ENCODE measurements around the gene BMERB1. TPM values are rescaled to one million over a fixed set of nuclear protein-coding genes. Genes with fewer than 3 reads are reported as not detected.
"Not testable (repeated sequence)": the region's sequence is repeated elsewhere in the genome, so short reads cannot be mapped to it uniquely, and the experiment has no call there.

Gene BMERB1
- total and polyA plus RNA-seq, 2 experiments from 2014 or later = 7.3 to 10.3 TPM

GRCh38 chr16:15544405-15544804 is 110.0 kb downstream of the BMERB1 start:
- Histone ChIP-seq H3K4me2 (no peak overlapping the region), H3K36me3 (replicated peaks; ENCODE audit: insufficient read depth, low read depth) (no peaks in the 10 kb centered on the region), H3K9me3 (ENCODE audit: low read depth) (no peaks in the 10 kb centered on the region), H3K4me3 (no peak overlapping the region), H3K27ac (no peak overlapping the region), H3K79me2 (no peaks in the 10 kb centered on the region), H3K4me1 (ENCODE audit: insufficient read depth) (no peaks in the 10 kb centered on the region), H4K20me1 (ENCODE audit: insufficient read depth, poor library complexity, severe bottlenecking) (no peaks in the 10 kb centered on the region), H3K9me2 (replicated peaks; ENCODE audit: insufficient read depth) (no peaks in the 10 kb centered on the region), H3K27me3 (no peaks in the 10 kb centered on the region), H2AFZ (no peak overlapping the region)
- no peak for DNase-seq (ENCODE audit: low spot score)
- 68% methylated on average over 5 of the region's 5 CpGs for WGBS (ENCODE audit: low lambda C conversion rate, missing lambda C conversion rate)
- TF ChIP-seq EZH2phosphoT487 (IDR thresholded peaks at IDR 0.05; ENCODE audit: low read depth, severe bottlenecking, unreplicated experiment) (no peak), EZH2 (IDR thresholded peaks at IDR 0.05; ENCODE audit: borderline replicate concordance) (no peak), CTCF (IDR thresholded peaks at IDR 0.05; ENCODE audit: poor library complexity) (no peak)

GRCh38 chr16:15545544-15545943 is 111.2 kb downstream of the BMERB1 start:
- no peak for DNase-seq (ENCODE audit: low spot score)
- Histone ChIP-seq H3K27me3 (no peaks in the 10 kb centered on the region), H3K4me2 (no peak overlapping the region), H2AFZ (no peak overlapping the region), H3K9me3 (ENCODE audit: low read depth) (no peaks in the 10 kb centered on the region), H3K4me1 (ENCODE audit: insufficient read depth) (no peaks in the 10 kb centered on the region), H4K20me1 (ENCODE audit: insufficient read depth, poor library complexity, severe bottlenecking) (no peaks in the 10 kb centered on the region), H3K9me2 (replicated peaks; ENCODE audit: insufficient read depth) (no peaks in the 10 kb centered on the region), H3K36me3 (replicated peaks; ENCODE audit: insufficient read depth, low read depth) (no peaks in the 10 kb centered on the region), H3K79me2 (no peaks in the 10 kb centered on the region), H3K4me3 (no peak overlapping the region), H3K27ac (no peak overlapping the region)
- WGBS (ENCODE audit: low lambda C conversion rate, missing lambda C conversion rate) = 91% methylated on average over 2 of the region's 2 CpGs
- TF ChIP-seq CTCF (IDR thresholded peaks at IDR 0.05; ENCODE audit: poor library complexity) (no peak), EZH2 (IDR thresholded peaks at IDR 0.05; ENCODE audit: borderline replicate concordance) (no peak), EZH2phosphoT487 (IDR thresholded peaks at IDR 0.05; ENCODE audit: low read depth, severe bottlenecking, unreplicated experiment) (no peak)

- not testable (repeated sequence) for H3K4me1 ChIP-seq (ENCODE audit: insufficient read depth); H3K27me3 ChIP-seq; H3K4me3 ChIP-seq; H3K4me2 ChIP-seq; H3K27ac ChIP-seq; H3K36me3 ChIP-seq (replicated peaks; ENCODE audit: insufficient read depth, low read depth); H4K20me1 ChIP-seq (ENCODE audit: insufficient read depth, poor library complexity, severe bottlenecking); DNase-seq (ENCODE audit: low spot score); H3K79me2 ChIP-seq; H3K9me3 ChIP-seq (ENCODE audit: low read depth); H2AFZ ChIP-seq; H3K9me2 ChIP-seq (replicated peaks; ENCODE audit: insufficient read depth)
- WGBS (ENCODE audit: low lambda C conversion rate, missing lambda C conversion rate) = 86% methylated on average over 12 of the region's 13 CpGs
These were observed 112.8 kb downstream of the BMERB1 start for GRCh38 chr16:15547072-15547767.

GRCh38 chr16:15547768-15548096 is 113.3 kb downstream of the BMERB1 start:
- Histone ChIP-seq H3K27me3 (no peaks in the 10 kb centered on the region), H3K4me2 (no peak overlapping the region), H3K79me2 (no peaks in the 10 kb centered on the region), H3K4me3 (no peak overlapping the region), H2AFZ (no peak overlapping the region), H4K20me1 (ENCODE audit: insufficient read depth, poor library complexity, severe bottlenecking) (no peaks in the 10 kb centered on the region), H3K9me3 (ENCODE audit: low read depth) (no peaks in the 10 kb centered on the region), H3K4me1 (ENCODE audit: insufficient read depth) (no peaks in the 10 kb centered on the region), H3K9me2 (replicated peaks; ENCODE audit: insufficient read depth) (no peaks in the 10 kb centered on the region), H3K36me3 (replicated peaks; ENCODE audit: insufficient read depth, low read depth) (no peaks in the 10 kb centered on the region), H3K27ac (no peak overlapping the region)
- WGBS (ENCODE audit: low lambda C conversion rate, missing lambda C conversion rate) = 94% methylated on average over 6 of the region's 6 CpGs
- DNase-seq (ENCODE audit: low spot score) = no peak
- no peak for TF ChIP-seq EZH2 (IDR thresholded peaks at IDR 0.05; ENCODE audit: borderline replicate concordance)
- no peak for TF ChIP-seq CTCF (IDR thresholded peaks at IDR 0.05; ENCODE audit: poor library complexity)
- TF ChIP-seq EZH2phosphoT487 (IDR thresholded peaks at IDR 0.05; ENCODE audit: low read depth, severe bottlenecking, unreplicated experiment) = no peak
